Kidney capillary endothelial cell (primary cell): ENCODE data around the gene LYG1.
"Not testable (repeated sequence)": the region's sequence is repeated elsewhere in the genome, so short reads cannot be mapped to it uniquely, and the experiment has no call there.

ENCODE experiments used
- DNase-seq: peaks from one replicate; pipeline ENCODE4 v3.0.0-alpha.2; 2018; ENCODE audit warnings: low spot score

The LYG1 gene

GRCh38 chr2:99301097-99301496 is at the start of gene LYG1:
Gene LYG1 (minus strand): TSS chr2:99301197. CDS start chr2:99295670, 5,527 bp downstream.
- not testable (repeated sequence) for DNase-seq

DNA sequence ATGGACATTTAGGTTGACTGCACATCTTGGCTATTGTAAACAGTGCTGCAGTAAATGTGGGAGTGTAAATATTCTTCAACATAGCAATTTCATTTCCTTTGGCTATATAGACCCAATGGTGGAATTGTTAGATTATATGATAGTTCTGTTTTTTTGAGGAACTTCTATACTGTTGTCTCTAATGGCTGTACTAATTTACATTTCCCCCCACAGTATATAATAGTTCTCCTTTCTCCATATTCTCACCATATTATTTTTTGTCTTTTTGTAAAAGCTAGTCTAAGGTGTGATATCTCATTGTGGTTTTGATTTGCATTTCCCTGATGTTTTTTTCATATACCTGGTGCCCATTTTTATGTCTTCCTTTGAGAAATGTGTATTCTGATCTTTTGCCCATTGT is 49.2 kb upstream of the LYG1 start:
- no peak for DNase-seq

DNA sequence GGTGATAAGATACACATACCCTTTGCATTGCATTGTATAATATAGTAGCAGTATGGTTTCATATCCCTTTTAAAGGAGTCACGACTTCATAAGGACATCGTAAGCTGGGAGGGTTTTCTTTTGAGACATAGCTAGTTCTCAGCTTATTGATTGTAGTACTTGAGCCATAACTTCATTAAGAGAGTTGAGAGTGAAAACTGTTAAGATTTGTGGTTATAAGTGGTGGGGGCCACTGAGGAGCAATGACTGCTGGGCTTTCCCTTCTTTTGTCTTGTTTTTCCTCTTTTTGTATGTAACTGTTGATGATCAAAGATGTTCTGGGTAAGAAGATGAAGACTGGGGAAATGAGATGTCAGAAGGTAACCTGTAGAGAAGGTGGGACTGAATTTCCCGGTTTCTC is 47.2 kb upstream of the LYG1 start:
- no peak for DNase-seq

GRCh38 chr2:99346218-99346617 is 45.2 kb upstream of the LYG1 start:
- DNase-seq, result no peak

DNA sequence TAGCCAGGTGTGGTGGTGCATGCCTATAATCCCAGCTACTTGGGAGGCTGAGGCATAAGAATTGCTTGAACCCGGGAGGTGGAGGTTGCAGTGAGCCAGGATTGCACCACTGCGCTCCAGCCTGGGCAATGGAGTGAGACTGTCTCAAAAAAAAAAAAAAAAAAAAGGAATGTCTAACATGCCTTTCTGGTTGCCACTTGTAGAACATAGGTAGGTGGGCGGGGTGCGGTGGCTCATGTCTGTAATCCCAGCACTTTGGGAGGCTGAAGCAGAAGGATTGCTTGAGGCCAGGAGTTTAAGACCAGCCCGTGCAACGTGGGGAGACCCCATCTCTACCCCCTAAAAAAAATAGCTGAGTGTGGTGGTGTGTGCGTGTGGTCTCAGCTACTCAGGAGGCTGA is 44.4 kb upstream of the LYG1 start:
- not testable (repeated sequence) for DNase-seq

GRCh38 chr2:99342536-99342935 is 41.5 kb upstream of the LYG1 start:
- DNase-seq, result no peak

DNA sequence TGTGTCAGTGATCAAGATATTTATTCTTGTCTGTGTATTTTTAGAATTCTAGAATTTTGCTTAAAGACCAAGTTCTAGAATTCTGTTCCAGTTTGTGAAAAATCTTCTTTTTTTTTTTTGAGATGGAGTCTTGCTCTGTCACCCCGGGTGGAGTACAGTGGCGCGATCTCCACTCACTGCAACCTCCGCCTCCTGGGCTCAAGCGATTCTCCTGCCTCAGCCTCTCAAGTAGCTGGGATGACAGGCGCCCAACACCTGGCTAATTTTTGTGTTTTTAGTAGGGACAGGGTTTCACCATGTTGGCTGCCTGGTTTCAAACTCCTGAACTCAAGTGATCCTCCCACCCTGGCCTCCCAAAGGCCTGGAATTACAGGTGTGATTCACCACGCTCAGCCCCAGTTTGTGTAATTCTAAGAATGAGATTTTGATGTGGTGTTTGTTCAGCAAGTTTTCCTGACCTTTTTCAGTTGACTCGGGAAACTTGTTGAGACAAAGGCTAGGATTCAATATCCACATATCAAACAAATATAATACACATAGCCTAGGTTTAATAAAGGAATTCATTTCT is 39.8 kb upstream of the LYG1 start:
- DNase-seq, result no peak

DNA sequence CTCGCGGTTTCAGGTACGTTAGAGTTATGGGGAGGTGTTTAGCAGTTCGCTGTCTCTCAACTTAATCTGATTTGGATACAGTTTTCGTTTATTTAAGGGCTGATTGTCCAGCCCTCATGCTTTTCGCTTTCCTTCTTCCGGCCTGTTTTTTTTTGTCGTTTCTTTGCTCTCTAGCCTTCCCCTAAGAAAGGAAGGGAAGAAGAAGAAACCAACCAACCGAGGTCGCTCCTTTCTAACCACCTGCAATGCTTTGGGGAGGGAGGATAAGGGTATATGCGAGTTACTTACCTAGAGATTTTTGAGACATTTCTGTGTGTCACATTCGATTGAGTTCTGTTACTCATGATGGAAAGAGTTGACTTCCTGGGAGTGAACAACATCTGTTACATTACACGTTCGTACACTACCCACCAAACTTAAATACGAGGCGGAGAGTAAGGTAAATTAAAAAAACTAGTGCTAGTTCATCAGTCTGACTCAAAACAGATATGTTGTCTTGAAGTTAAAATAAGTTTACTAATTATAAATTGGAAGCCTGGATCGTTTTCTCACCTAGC is 37.1 kb upstream of the LYG1 start:
- DNase-seq, result peak; percentile 16

GRCh38 chr2:99337113-99338028 is 36.4 kb upstream of the LYG1 start, which contains the start of gene EIF5B:
Gene EIF5B (plus strand): TSS chr2:99337389. CDS start chr2:99337555, 166 bp downstream.
- peak; percentile 92 for DNase-seq

DNA sequence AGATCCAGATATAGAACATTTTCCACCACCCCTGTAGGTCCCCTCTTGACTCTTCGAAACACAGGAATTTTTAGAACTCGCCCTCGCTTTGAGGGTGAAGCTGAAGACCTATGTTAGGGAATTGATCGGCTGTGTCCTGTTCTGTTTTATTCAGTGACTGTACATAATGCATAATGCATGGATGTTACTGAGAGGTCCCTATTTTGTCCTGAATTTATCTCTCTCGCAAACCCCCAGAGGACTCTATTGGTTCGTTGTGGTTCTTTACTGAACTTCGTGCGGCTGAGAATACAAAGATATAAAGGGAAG is 35.8 kb upstream of the LYG1 start:
- DNase-seq, result no peak

DNA sequence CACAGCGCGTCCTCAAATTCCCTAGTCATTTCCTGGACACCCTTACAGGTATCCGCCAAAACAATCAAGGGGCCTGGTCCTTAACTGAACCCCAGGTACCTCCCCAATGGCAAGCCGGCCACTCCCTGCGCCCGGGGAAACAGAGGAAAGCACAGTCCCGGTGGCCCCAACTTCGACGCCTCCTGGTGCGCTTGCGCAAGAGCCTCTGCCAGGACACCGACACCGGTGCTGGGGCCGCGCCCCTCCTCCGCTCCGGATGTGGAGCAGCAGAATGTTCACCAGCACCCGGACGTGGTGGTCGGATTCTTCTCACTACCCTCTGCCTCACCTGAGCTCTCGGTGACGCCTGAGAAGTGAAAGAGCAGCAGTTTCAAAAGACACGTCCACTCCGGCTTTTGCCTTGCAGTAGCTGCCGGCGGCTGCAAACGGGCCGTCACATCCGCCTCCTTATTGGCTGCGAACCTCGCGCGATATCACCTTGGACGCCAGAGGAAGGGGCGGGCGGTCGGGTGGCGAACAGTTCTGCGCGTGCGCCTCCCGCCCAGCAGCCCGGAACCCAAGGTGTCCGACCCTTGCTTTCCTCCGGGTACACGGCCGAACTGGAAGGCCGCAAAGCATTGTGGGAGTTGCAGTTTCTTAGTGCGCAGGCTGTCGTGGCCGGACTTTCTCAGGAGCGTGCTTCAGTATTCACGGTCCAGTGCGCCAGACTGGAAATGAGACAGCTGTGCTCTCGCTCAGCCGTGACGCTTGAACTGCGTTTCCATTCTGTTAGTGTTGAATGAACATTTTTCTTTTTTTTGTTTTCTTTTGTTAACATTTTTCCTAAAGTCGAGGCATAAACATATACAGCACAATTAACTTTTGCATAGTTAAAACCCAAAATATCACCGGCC is 35.2 kb upstream of the LYG1 start, which contains the start of gene TXNDC9:
Gene TXNDC9, minus strand, starts transcription at position 423 of the 893 bp plus-strand sequence. CDS start 3,123 bp downstream, outside the sequence.
- DNase-seq, result peak; percentile 99

DNA sequence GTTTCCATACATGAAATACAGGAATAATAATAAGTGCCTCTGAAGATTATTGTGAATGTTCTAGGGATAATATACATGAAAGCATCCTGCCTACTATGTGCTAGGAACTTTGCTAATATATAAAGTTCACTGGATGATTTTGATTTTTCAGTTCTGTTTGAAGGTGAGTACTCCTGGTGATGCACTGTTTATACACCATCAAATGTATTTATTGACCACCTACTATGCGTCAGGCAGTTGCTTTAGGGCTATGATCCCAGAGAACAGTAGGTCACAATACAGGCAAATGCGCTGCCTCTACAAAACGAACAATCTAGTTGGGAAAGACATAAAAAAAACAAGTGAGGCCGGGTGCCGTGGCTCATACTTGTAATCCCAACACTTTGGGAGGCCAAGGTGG is 24.4 kb upstream of the LYG1 start:
- no peak for DNase-seq

DNA sequence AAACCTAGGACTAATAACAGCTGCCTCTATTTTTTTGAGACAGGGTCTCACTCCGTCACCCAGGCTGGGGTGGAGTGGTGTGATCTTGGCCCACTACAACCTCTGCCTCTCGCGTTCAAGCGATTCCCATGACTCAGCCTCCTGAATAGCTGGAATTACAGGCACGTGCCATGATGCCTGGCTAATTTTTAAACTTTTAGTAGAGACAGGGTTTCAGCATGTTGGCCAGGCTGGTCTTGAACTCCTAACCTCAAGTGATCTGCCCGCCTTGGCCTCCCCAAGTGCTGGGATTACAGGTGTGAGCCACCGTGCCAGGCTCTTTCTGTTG is 16.8 kb upstream of the LYG1 start:
- DNase-seq, result not testable (repeated sequence)

GRCh38 chr2:99317161-99317872 is 16.3 kb upstream of the LYG1 start:
- no peak for DNase-seq

GRCh38 chr2:99299580-99299979 is 1.4 kb downstream of the LYG1 start:
- DNase-seq, result no peak

DNA sequence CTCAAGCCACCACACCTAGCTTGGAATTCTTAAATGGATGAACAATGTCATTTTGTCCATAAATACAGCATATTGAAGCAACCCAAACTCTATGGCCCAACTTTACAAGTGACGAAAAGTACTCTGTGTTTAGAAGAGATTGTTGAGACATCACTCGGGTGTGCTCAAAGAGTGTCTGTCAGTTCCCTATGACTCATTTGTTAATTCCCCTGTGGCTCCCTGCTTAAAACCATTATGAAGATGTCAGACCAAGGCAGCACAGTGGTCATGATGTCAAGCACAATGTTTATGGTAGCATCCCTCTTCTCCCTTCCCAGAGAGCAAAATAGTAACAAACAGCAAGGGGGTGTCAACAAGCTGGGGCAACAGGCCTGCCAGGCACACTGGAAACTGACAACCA is 3.0 kb downstream of the LYG1 start:
- DNase-seq, result no peak

GRCh38 chr2:99285526-99285925 is 15.5 kb downstream of the LYG1 start:
- DNase-seq, result no peak

DNA sequence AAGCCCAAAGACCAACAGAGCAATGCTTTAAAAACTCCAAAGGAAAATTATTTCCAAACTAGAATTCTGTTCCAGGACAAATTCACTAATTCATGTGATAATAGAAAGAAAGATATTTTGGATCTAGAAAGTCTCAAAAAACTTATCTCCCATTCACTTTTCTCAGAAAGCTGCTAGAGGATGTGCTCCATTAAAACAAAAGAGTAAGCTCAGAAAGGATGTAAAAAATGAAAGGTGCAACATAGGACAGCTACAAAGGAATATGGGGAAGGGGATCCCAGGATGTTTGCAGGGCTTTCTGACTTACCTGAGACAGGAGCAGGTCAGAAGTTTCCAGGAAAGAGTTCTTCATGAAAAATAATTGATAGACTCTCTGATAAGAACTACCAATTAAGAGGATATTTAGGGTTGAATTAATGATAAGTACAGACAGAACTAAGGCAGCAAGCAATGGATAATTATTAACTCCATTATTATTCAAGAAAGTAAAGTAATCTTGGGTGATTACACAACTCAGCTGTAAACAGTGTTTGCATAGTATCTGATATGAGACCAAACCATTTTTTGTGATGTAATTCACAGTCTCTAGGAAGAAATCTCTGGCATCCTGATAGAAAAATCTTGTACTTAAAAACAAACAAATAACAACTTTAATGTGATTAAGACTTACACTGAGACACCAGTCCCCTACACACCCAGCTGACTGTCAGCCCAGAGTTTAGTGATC is 20.9 kb downstream of the LYG1 start:
- DNase-seq, result no peak

- DNase-seq, result no peak
Observed at GRCh38 chr2:99278793-99279291, 22.2 kb downstream of the LYG1 start.

- DNase-seq, result not testable (repeated sequence)
Observed at GRCh38 chr2:99278195-99278765, 22.7 kb downstream of the LYG1 start.
